Stimulated activated CD8-positive, alpha-beta memory T cell treated with anti-CD3 and anti-CD28 coated beads, Interleukin-12 subunit alpha, Interleukin-12 subunit beta, amount 100 ng/mL, for 1 hour (primary cell): ENCODE measurements around the gene BBIP1.
"Not testable (repeated sequence)": the region's sequence is repeated elsewhere in the genome, so short reads cannot be mapped to it uniquely, and the experiment has no call there.

Source experiments
- DNase-seq: peaks from one replicate; pipeline ENCODE4 v3.0.0-alpha.2; 2020; ENCODE audit warnings: low read depth

Gene BBIP1

GRCh38 chr10:110919971-110920881, 1.2 kb upstream of the BBIP1 start:
- DNase-seq: peak; percentile 6

GRCh38 chr10:110919349-110919931, 460 bp upstream of the BBIP1 start, which contains the start of gene SHOC2:
TSS of gene SHOC2 (plus strand) at chr10:110919604. CDS start at chr10:110964359, 44,755 bp downstream.
- DNase-seq: peak; percentile 95

GRCh38 chr10:110918269-110918642, 724 bp downstream of the BBIP1 start:
- DNase-seq: peak; percentile 68

- no peak for DNase-seq
Observed at GRCh38 chr10:110916554-110917346, 2.2 kb downstream of the BBIP1 start.

- not testable (repeated sequence) for DNase-seq
Observed at GRCh38 chr10:110915600-110915999, 3.4 kb downstream of the BBIP1 start.

- DNase-seq: no peak
Observed at GRCh38 chr10:110915035-110915434, 3.9 kb downstream of the BBIP1 start.

- no peak for DNase-seq
Observed at GRCh38 chr10:110914431-110914830, 4.5 kb downstream of the BBIP1 start.

GRCh38 chr10:110912374-110912773, 6.6 kb downstream of the BBIP1 start:
- DNase-seq: no peak

- DNase-seq: no peak
Observed at GRCh38 chr10:110910138-110910537, 8.8 kb downstream of the BBIP1 start.

GRCh38 chr10:110903280-110904278, 15.4 kb downstream of the BBIP1 start:
- DNase-seq: no peak

GRCh38 chr10:110901954-110902819, 16.8 kb downstream of the BBIP1 start:
- no peak for DNase-seq

GRCh38 chr10:110900983-110901382, 18.0 kb downstream of the BBIP1 start:
- DNase-seq: no peak

- no peak for DNase-seq
Observed at GRCh38 chr10:110898391-110898790, 20.6 kb downstream of the BBIP1 start.

GRCh38 chr10:110897184-110897583, 21.8 kb downstream of the BBIP1 start:
- DNase-seq: no peak

- DNase-seq: no peak
Observed at GRCh38 chr10:110893559-110894179, 25.3 kb downstream of the BBIP1 start.

- no peak for DNase-seq
Observed at GRCh38 chr10:110892602-110893288, 26.2 kb downstream of the BBIP1 start.

GRCh38 chr10:110887560-110887959, 31.4 kb downstream of the BBIP1 start:
- DNase-seq: no peak

- no peak for DNase-seq
Observed at GRCh38 chr10:110885932-110886674, 32.9 kb downstream of the BBIP1 start.
